Endothelial cell of umbilical vein (primary cell): ENCODE results near the gene MYH14. TPM values are rescaled to one million over a fixed set of nuclear protein-coding genes. Genes with fewer than 3 reads are reported as not detected.

Experiments used
- BruUV-seq: library from RNA; stranded (reverse); fragments of 400-500 nt; replicated peaks from 2 replicates; lab custom pipeline; 2021; lab: Mats Ljungman, UMichigan
- CTCF ChIA-PET: fragments of 300-600, 350-600 bp; sonication (Branson Sonifier 250); formaldehyde crosslinking; loops from one replicate; lab custom pipeline; 2021; ENCODE audit warnings: antibody characterized with exemption, inconsistent platforms; lab: Charles Lee
- POLR2A ChIA-PET: fragments of 300-600, 350-600 bp; sonication (Branson Sonifier 250); formaldehyde crosslinking; loops from one replicate; lab custom pipeline; 2021; ENCODE audit warnings: antibody characterized with exemption, inconsistent platforms; lab: Charles Lee
- DNase-seq: peaks from one replicate; pipeline ENCODE4 v3.0.0-alpha.2; 2011; ENCODE audit warnings: low read depth, low spot score
- FAIRE-seq: peaks from 2 replicates; lab custom pipeline; 2011; peaks lifted over from hg19 to GRCh38; lab: Jason Lieb, UNC
- H2AFZ ChIP-seq: 2 replicates; pipeline ENCODE4 v1.6.0; 2012; ENCODE audit warnings: low read depth, low read length, control low read depth, inconsistent platforms
- H3K27ac ChIP-seq: 2 replicates; pipeline ENCODE4 v1.5.1; 2011; ENCODE audit warnings: low read depth, mild to moderate bottlenecking, control low read depth, low read length, moderate library complexity; ENCODE audit not compliant: insufficient read depth
- H3K27me3 ChIP-seq, 2 experiments: 2 replicates each; pipeline versions ENCODE4 v1.6.0 to v1.6.1; 2011; ENCODE audit warnings: low read length in 2 of 2, mixed read lengths in 1 of 2; ENCODE audit not compliant: control insufficient read depth in 2 of 2, insufficient read depth in 2 of 2
- H3K36me3 ChIP-seq, 2 experiments: 2 replicates in 1 of 2; 3 replicates in 1 of 2; pipeline ENCODE4 v1.5.1; 2011; ENCODE audit warnings: low read length in 2 of 2, mild to moderate bottlenecking in 1 of 2, moderate library complexity in 1 of 2; ENCODE audit not compliant: control insufficient read depth in 2 of 2, insufficient read depth in 2 of 2; ENCODE audit errors: extremely low read depth in 1 of 2
- H3K4me1 ChIP-seq: 3 replicates; pipeline ENCODE4 v1.5.1; 2011; ENCODE audit warnings: mild to moderate bottlenecking, low read length; ENCODE audit not compliant: control insufficient read depth, insufficient read depth; ENCODE audit errors: extremely low read depth
- H3K4me2 ChIP-seq: 2 replicates; pipeline ENCODE4 v1.6.1; 2011; ENCODE audit warnings: low read length, control low read depth, mixed read lengths; ENCODE audit not compliant: insufficient read depth
- H3K4me3 ChIP-seq, 3 experiments: fragments of 200-600 bp in 1 of 3; sonication (generic), shearing (Covaris generic) in 1 of 3; replicated peaks in 1 of 3; 2 replicates each; pipeline ENCODE4 v1.5.1; 2011 to 2016; ENCODE audit warnings: control low read depth in 3 of 3, low read length in 3 of 3, mild to moderate bottlenecking in 2 of 3, inconsistent platforms in 1 of 3, low read depth in 1 of 3, moderate library complexity in 1 of 3; ENCODE audit not compliant: insufficient read depth in 1 of 3
- H3K79me2 ChIP-seq: 2 replicates; pipeline ENCODE4 v1.6.0; 2012; ENCODE audit warnings: low read length, inconsistent platforms; ENCODE audit not compliant: control insufficient read depth, insufficient read depth
- H3K9ac ChIP-seq: replicated peaks from 2 replicates; pipeline ENCODE3; 2011; ENCODE audit warnings: low read length, control low read depth; ENCODE audit not compliant: insufficient read depth; ENCODE audit errors: extremely low read depth
- H3K9me1 ChIP-seq: replicated peaks from 3 replicates; pipeline ENCODE4 v1.6.0; 2011; ENCODE audit warnings: mild to moderate bottlenecking, low read length; ENCODE audit not compliant: control insufficient read depth, insufficient read depth; ENCODE audit errors: extremely low read depth
- H3K9me3 ChIP-seq: replicated peaks from 2 replicates; pipeline ENCODE4 v1.5.1; 2012; ENCODE audit warnings: low read length, inconsistent platforms; ENCODE audit not compliant: control insufficient read depth, insufficient read depth
- H4K20me1 ChIP-seq: replicated peaks from 2 replicates; pipeline ENCODE3; 2011; ENCODE audit warnings: mild to moderate bottlenecking, low read length; ENCODE audit not compliant: control insufficient read depth, insufficient read depth; ENCODE audit errors: extremely low read depth
- EZH2 ChIP-seq: IDR thresholded peaks from 2 replicates; pipeline ENCODE4 v1.6.1; 2012; ENCODE audit warnings: borderline replicate concordance, low read depth, mild to moderate bottlenecking, moderate library complexity, low read length, inconsistent platforms; ENCODE audit not compliant: severe bottlenecking
- FOS ChIP-seq: IDR thresholded peaks from 2 replicates; pipeline ENCODE4 v1.6.1; 2011; ENCODE audit warnings: mild to moderate bottlenecking, low read length, moderate library complexity, borderline replicate concordance; ENCODE audit not compliant: insufficient read depth
- GATA2 ChIP-seq: IDR thresholded peaks from 2 replicates; pipeline ENCODE4 v1.7.0; 2011; ENCODE audit warnings: low read depth, mild to moderate bottlenecking, moderate library complexity, mixed read lengths, low read length; ENCODE audit not compliant: insufficient read length, insufficient read depth
- JUN ChIP-seq: IDR thresholded peaks from 2 replicates; pipeline ENCODE4 v1.6.1; 2011; ENCODE audit warnings: borderline replicate concordance, low read depth; ENCODE audit not compliant: insufficient read length, insufficient read depth
- MYC ChIP-seq: IDR thresholded peaks from one replicate; pipeline ENCODE4 v1.6.1; 2011; ENCODE audit warnings: mild to moderate bottlenecking, low read depth, low read length
- POLR2A ChIP-seq: IDR thresholded peaks from 2 replicates; pipeline ENCODE4 v1.6.1; 2012; ENCODE audit warnings: low read depth, mild to moderate bottlenecking, control low read depth, low read length
- POLR2AphosphoS5 ChIP-seq: IDR thresholded peaks from 2 replicates; pipeline ENCODE4 v1.6.1; 2012; ENCODE audit warnings: low read depth, mild to moderate bottlenecking, control low read depth, low read length, moderate library complexity; ENCODE audit not compliant: insufficient read depth
- dilution Hi-C: fragments of 300-500 bp; cut with MboI; formaldehyde crosslinking; loops from one replicate; pipeline ENCODE4 v1.15.0; 2019; ENCODE audit warnings: low sequenced_read_pairs; ENCODE audit not compliant: extremely low pct_ligation_motif_present
- intact Hi-C: fragments of 100-400 bp; cut with micrococcal nuclease; formaldehyde crosslinking; loops from one replicate; pipeline ENCODE4 v1.10.0; 2022
- polyA plus RNA-seq, 4 experiments: library from polyadenylated mRNA; depleted of rRNA in 3 of 4; stranded (reverse) in 3 of 4; unstranded in 1 of 4; fragments of >200 nt; gene quantifications; 2 replicates each; pipeline versions ENCODE4 v1.2.1 to v1.2.3, GENCODE V29; 2011 to 2012; ENCODE audit warnings: missing spikeins in 1 of 4
- total RNA-seq: library from RNA; stranded (reverse); gene quantifications from 2 replicates; pipeline ENCODE4 v1.2.3, GENCODE V29; 2021
- TF ChIP-seq, protein P1 (sequence below): IDR thresholded peaks from 2 replicates; pipeline ENCODE4 v1.6.1; 2011; ENCODE audit not compliant: insufficient read depth, insufficient read length
- TF ChIP-seq, protein P2 (sequence below), 2 donors: IDR thresholded peaks; 1 replicate in 1 of 2; 2 replicates in 1 of 2; pipeline ENCODE4 v1.5.1; 2011; ENCODE audit warnings: low read length in 2 of 2, mild to moderate bottlenecking in 2 of 2, moderate library complexity in 2 of 2, control low read depth in 1 of 2, inconsistent platforms in 1 of 2, low read depth in 1 of 2; ENCODE audit not compliant: insufficient read depth in 1 of 2; ENCODE audit errors: extremely low read depth in 1 of 2

MYH14 gene
- total and polyA plus RNA-seq, 2 donors (not counting 3 experiments of a cell fraction or from before 2014, with no cell fraction given): 0.13 TPM; not detected in 1

- ChIA-PET CTCF (interaction anchor here (0.9 to 1.3 kb wide), 3 partner anchors 9 to 28 kb away, joined by 3 to 4 read pairs (median 4); no protein-coding TSS in a partner anchor), POLR2A (no interaction called here)
- H3K4me2 ChIP-seq: no peak overlapping the region
- no peaks in the 10 kb centered on the region for H3K4me1 ChIP-seq
- no peaks in the 10 kb centered on the region for H3K36me3 ChIP-seq
- H2AFZ ChIP-seq: no peak overlapping the region
- H3K9ac ChIP-seq: no peak overlapping the region
- dilution Hi-C loops: no loop called here
- no peaks in the 10 kb centered on the region for H4K20me1 ChIP-seq
- intact Hi-C loops: no loop called here
- no peaks in the 10 kb centered on the region for H3K9me3 ChIP-seq
- H3K79me2 ChIP-seq: no peaks in the 10 kb centered on the region
- no peak for TF ChIP-seq FOS
- TF ChIP-seq, protein P1, sequence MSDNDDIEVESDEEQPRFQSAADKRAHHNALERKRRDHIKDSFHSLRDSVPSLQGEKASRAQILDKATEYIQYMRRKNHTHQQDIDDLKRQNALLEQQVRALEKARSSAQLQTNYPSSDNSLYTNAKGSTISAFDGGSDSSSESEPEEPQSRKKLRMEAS: no peak
- H3K4me3 ChIP-seq: no peak overlapping the region
- H3K9me1 ChIP-seq: no peaks in the 10 kb centered on the region
- FAIRE-seq: no peak
- H3K27ac ChIP-seq: no peak overlapping the region
- no peak for DNase-seq
- H3K27me3 ChIP-seq: no peaks in the 10 kb centered on the region
- no TSS peak for BruUV-seq
These were observed 76.7 kb downstream of the MYH14 start for GRCh38 chr19:50280074-50280473.

GRCh38 chr19:50280983-50281382, 77.6 kb downstream of the MYH14 start:
- Histone ChIP-seq H3K27ac (no peak overlapping the region), H3K9me3 (no peaks in the 10 kb centered on the region), H3K27me3 (no peaks in the 10 kb centered on the region), H3K79me2 (no peaks in the 10 kb centered on the region), H3K4me3 (no peak overlapping the region), H3K36me3 (no peaks in the 10 kb centered on the region), H3K9ac (no peak overlapping the region), H2AFZ (no peak overlapping the region), H3K4me2 (no peak overlapping the region), H3K9me1 (no peaks in the 10 kb centered on the region), H3K4me1 (no peaks in the 10 kb centered on the region), H4K20me1 (no peaks in the 10 kb centered on the region)
- dilution Hi-C loops: no loop called here
- DNase-seq (no peak), FAIRE-seq (no peak)
- intact Hi-C loops: no loop called here
- CTCF ChIA-PET: interaction anchor here (1.3 kb wide), 1 partner anchor 29 kb away, joined by 4 read pairs; no protein-coding TSS in a partner anchor
- BruUV-seq: no TSS peak
- no peak for TF ChIP-seq JUN
- TF ChIP-seq GATA2: no peak
- no peak for TF ChIP-seq FOS
- TF ChIP-seq EZH2: no peak
- TF ChIP-seq, protein P1: no peak
- TF ChIP-seq, protein P2, sequence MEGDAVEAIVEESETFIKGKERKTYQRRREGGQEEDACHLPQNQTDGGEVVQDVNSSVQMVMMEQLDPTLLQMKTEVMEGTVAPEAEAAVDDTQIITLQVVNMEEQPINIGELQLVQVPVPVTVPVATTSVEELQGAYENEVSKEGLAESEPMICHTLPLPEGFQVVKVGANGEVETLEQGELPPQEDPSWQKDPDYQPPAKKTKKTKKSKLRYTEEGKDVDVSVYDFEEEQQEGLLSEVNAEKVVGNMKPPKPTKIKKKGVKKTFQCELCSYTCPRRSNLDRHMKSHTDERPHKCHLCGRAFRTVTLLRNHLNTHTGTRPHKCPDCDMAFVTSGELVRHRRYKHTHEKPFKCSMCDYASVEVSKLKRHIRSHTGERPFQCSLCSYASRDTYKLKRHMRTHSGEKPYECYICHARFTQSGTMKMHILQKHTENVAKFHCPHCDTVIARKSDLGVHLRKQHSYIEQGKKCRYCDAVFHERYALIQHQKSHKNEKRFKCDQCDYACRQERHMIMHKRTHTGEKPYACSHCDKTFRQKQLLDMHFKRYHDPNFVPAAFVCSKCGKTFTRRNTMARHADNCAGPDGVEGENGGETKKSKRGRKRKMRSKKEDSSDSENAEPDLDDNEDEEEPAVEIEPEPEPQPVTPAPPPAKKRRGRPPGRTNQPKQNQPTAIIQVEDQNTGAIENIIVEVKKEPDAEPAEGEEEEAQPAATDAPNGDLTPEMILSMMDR (IDR thresholded peaks at IDR 0.05; ENCODE audit: extremely low read depth in 1 of 2, insufficient read depth in 1 of 2, low read depth in 1 of 2, low read length in 2 of 2): no peak
- no peak for TF ChIP-seq POLR2A
- no peak for TF ChIP-seq MYC
- TF ChIP-seq POLR2AphosphoS5: no peak
- POLR2A ChIA-PET: no interaction called here
